GM19023 (cell line): ENCODE data around the gene ANO1.

Source experiments
- ATAC-seq: cut with Tn5 transposase; IDR thresholded peaks from one replicate; pipeline ENCODE4 v1.9.1; 2021; ENCODE audit warnings: mild to moderate bottlenecking, moderate library complexity; ENCODE audit not compliant: unreplicated experiment

ANO1 gene

GRCh38 chr11:70072461-70072860 lies 5.7 kb upstream of the ANO1 start:
- ATAC-seq: no peak

GRCh38 chr11:70072861-70073755 lies 5.0 kb upstream of the ANO1 start:
- no peak for ATAC-seq

GRCh38 chr11:70073871-70074371 lies 4.2 kb upstream of the ANO1 start:
- no peak for ATAC-seq

GRCh38 chr11:70074746-70075145 lies 3.4 kb upstream of the ANO1 start:
- no peak for ATAC-seq

GRCh38 chr11:70075836-70076235 lies 2.3 kb upstream of the ANO1 start:
- ATAC-seq: no peak

- ATAC-seq: no peak
Measured at GRCh38 chr11:70076461-70076931, 1.6 kb upstream of the ANO1 start.

- ATAC-seq: no peak
Measured at GRCh38 chr11:70077411-70078094, 564 bp upstream of the ANO1 start.

- no peak for ATAC-seq
Measured at GRCh38 chr11:70078781-70079616, 882 bp downstream of the ANO1 start.

GRCh38 chr11:70079691-70080090 lies 1.6 kb downstream of the ANO1 start:
- no peak for ATAC-seq

- no peak for ATAC-seq
Measured at GRCh38 chr11:70080763-70081162, 2.6 kb downstream of the ANO1 start.

GRCh38 chr11:70082829-70083228 lies 4.7 kb downstream of the ANO1 start:
- ATAC-seq: no peak

- no peak for ATAC-seq
Measured at GRCh38 chr11:70084046-70084984, 6.2 kb downstream of the ANO1 start.

GRCh38 chr11:70085815-70086769 lies 8.0 kb downstream of the ANO1 start:
- ATAC-seq: no peak

GRCh38 chr11:70087446-70088167 lies 9.5 kb downstream of the ANO1 start:
- ATAC-seq: no peak

GRCh38 chr11:70088735-70089250 lies 10.7 kb downstream of the ANO1 start:
- no peak for ATAC-seq

- no peak for ATAC-seq
Measured at GRCh38 chr11:70089631-70090030, 11.5 kb downstream of the ANO1 start.

- no peak for ATAC-seq
Measured at GRCh38 chr11:70090961-70091381, 12.9 kb downstream of the ANO1 start.

GRCh38 chr11:70091638-70092037 lies 13.5 kb downstream of the ANO1 start:
- no peak for ATAC-seq
